Stimulated activated CD8-positive, alpha-beta memory T cell treated with anti-CD3 and anti-CD28 coated beads, Interleukin-12 subunit alpha, Interleukin-12 subunit beta, amount 100 ng/mL, for 1 hour (primary cell): Measurements from ENCODE around the gene OR10V1.
"Not testable (repeated sequence)": the region's sequence is repeated elsewhere in the genome, so short reads cannot be mapped to it uniquely, and the experiment has no call there.

Source experiments
- DNase-seq: peaks from one replicate; pipeline ENCODE4 v3.0.0-alpha.2; 2020; ENCODE audit warnings: low read depth

OR10V1 gene

GRCh38 chr11:59708537-59708936 lies 5.1 kb downstream of the OR10V1 start:
- DNase-seq: no peak

GRCh38 chr11:59707371-59707770 lies 6.3 kb downstream of the OR10V1 start:
- no peak for DNase-seq

- DNase-seq: no peak
Measured at GRCh38 chr11:59706518-59707285, 6.9 kb downstream of the OR10V1 start.

- DNase-seq: no peak
Measured at GRCh38 chr11:59705294-59705693, 8.4 kb downstream of the OR10V1 start.

- not testable (repeated sequence) for DNase-seq
Measured at GRCh38 chr11:59703515-59703914, 10.1 kb downstream of the OR10V1 start.

GRCh38 chr11:59700157-59700556 lies 13.5 kb downstream of the OR10V1 start:
- not testable (repeated sequence) for DNase-seq

GRCh38 chr11:59698506-59698905 lies 15.1 kb downstream of the OR10V1 start:
- DNase-seq: no peak

- DNase-seq: no peak
Measured at GRCh38 chr11:59692915-59693314, 20.7 kb downstream of the OR10V1 start.

GRCh38 chr11:59691156-59691555 lies 22.5 kb downstream of the OR10V1 start:
- DNase-seq: no peak

GRCh38 chr11:59689015-59689414 lies 24.6 kb downstream of the OR10V1 start:
- DNase-seq: no peak

GRCh38 chr11:59681260-59681725 lies 32.4 kb downstream of the OR10V1 start:
- not testable (repeated sequence) for DNase-seq

GRCh38 chr11:59680287-59681154 lies 33.1 kb downstream of the OR10V1 start:
- peak; percentile 21 for DNase-seq

GRCh38 chr11:59679347-59679746 lies 34.3 kb downstream of the OR10V1 start:
- no peak for DNase-seq

- DNase-seq: no peak
Measured at GRCh38 chr11:59678813-59679165, 34.9 kb downstream of the OR10V1 start.

- DNase-seq: no peak
Measured at GRCh38 chr11:59678118-59678812, 35.4 kb downstream of the OR10V1 start.

GRCh38 chr11:59676205-59676604 lies 37.4 kb downstream of the OR10V1 start:
- no peak for DNase-seq

- no peak for DNase-seq
Measured at GRCh38 chr11:59674291-59674690, 39.4 kb downstream of the OR10V1 start.

- DNase-seq: no peak
Measured at GRCh38 chr11:59673291-59673690, 40.4 kb downstream of the OR10V1 start.

GRCh38 chr11:59671471-59671870 lies 42.2 kb downstream of the OR10V1 start:
- DNase-seq: no peak

GRCh38 chr11:59669611-59670009 lies 44.0 kb downstream of the OR10V1 start:
- no peak for DNase-seq

- DNase-seq: peak; percentile 99
Measured at GRCh38 chr11:59668950-59669610, 44.6 kb downstream of the OR10V1 start, which contains the start of gene PATL1. TSS of gene PATL1 (minus strand) at chr11:59669037. CDS start at chr11:59668895, 142 bp downstream.
